GM18868 (cell line): ENCODE results near the gene MAPKAP1.

Experiments used
- ATAC-seq: cut with Tn5 transposase; IDR thresholded peaks from one replicate; pipeline ENCODE4 v1.9.1; 2021; ENCODE audit warnings: mild to moderate bottlenecking, moderate library complexity; ENCODE audit not compliant: unreplicated experiment

Gene MAPKAP1

DNA sequence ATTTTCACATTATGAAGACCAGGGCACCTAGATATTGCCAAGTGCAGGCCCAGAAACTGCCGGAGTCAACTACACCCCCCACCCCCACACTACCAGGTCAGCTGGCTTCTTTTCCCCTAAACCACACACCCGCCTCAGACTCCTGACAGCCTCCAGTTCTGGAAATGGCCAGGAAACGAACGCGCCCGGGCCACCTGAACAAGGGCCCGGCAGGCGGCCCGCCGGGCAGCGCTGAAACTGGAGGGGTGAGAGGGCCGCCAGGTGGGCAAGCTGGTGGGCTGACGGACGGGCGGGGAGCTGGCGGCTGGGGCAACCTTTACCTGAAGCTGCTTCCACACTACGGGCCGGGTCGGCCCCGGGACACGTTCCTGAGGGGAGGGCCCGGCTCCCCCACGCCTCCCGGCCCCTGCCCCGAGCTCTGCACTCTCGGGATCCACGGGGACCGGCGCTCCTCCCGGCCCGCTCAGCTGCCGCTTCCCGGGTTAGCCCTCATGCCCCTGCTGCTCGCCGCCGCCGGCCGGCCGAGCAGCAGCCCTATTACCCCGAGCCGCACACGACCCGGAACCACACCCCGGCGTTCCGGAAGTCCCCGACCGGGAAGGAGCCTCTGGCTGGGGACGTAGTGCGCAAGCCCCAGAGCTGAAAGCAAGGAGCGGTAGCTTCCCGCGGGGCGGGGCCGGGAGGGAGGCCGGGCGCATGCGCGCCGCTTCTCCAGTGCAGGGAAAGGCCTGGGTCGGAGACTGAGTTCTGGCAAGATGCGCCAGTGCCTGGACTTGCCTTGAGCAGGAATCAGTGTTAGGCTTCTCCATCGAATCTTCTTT, at the start of gene MAPKAP1:
Gene MAPKAP1 (minus strand): TSS at position 558 of the 821 bp plus-strand sequence. CDS start 34,634 bp downstream, outside the sequence.
- ATAC-seq: peak; percentile 95

DNA sequence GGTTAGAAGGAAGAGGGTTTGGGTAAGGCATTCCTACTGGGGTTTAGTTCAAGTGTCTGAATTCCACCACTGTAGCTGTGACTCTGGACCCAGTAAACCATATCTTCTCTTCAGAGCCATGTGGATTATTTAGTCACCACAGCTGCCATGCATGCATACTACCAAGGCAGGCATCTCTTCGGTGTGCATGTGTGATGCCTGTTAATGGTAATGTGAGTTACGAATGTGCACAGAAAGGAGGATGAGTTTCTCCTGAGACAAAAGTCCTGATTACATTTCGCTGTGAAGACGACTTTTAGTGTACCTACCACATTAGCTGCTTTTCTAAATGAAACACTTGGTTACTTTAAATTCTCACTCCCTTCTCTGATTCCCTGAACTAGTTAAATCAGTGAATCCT, 49.5 kb upstream of the MAPKAP1 start:
- no peak for ATAC-seq

DNA sequence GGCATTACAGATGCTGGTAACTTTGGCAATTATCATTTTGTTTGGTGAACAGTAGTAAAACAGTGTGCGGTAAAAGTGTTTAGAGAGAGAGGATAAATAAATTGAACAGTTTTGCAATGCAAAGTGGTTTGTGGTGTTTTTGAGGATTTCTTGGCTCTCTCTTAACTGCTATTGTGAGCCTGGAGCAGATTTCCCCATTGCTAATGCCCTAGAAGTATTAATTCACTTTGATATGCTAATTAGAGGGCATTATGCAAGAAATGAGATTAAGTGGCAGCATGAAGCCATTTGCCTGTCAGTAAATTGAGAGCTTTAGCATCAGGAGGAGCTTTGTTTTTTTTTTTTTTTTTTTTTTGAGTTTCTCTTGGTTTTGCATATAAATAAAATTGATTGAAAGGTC, 48.3 kb upstream of the MAPKAP1 start:
- no peak for ATAC-seq

DNA sequence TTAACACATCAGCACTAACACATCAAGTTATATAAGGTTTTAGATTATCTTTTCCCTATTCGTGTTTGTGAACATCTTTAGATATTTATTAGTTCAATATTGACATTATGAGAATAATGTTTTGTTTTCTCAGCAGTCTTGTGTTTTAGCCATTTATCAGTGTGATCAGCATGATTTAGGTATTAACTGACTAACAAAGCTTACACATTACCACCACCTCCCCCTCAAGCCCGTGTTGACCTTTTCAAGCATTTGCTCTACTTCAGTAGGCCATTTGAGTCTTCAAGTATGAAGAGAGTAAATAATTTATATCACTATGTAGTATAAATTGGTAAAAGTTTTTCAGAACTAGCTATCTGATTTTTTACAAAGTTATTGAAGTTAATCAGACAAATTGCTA, 47.1 kb upstream of the MAPKAP1 start:
- ATAC-seq: no peak

DNA sequence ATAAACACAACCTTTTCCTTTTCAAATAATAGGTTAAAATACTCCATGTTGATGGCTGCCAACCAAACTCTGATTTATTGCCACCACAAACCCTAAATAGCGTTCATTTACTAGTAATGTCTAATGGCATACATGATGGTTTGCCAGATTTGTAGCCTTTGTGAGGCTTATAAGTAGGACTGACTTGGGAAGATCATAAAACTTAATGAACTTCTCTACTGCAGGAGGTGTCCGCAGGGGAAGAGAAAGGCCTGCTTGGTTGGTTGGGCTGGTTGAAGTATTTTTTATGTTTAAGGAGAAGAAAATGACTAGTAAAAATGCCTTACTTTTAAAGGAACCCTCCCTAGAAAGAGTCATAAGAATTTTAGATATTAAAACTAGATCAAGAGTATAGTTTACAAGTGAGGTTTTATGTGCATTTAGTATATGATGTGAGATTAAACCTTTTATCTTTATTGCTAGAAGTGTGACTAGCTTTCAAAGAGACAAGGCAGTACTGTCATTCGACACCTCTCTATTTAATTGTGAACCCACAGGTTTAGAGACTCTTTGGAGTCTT, 45.1 kb upstream of the MAPKAP1 start:
- no peak for ATAC-seq

DNA sequence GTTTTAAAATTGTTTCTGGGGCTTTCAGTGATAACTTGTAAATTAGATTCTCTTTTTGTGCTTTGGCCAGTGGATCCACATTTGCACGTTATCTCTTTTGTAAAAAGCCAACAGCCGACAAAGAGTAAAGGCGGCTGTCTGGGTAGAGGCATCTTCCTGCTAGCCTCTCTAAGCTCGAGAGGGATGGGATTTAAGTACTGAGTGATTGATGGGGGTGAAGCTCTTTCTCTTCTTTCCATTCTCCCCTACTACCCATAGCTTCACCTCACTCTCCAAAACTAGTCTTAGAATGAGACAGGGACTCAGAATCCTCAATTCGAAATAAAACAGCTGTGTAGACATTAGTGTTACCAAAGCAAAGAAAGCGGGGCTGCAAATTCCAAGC, 43.6 kb upstream of the MAPKAP1 start:
- no peak for ATAC-seq

DNA sequence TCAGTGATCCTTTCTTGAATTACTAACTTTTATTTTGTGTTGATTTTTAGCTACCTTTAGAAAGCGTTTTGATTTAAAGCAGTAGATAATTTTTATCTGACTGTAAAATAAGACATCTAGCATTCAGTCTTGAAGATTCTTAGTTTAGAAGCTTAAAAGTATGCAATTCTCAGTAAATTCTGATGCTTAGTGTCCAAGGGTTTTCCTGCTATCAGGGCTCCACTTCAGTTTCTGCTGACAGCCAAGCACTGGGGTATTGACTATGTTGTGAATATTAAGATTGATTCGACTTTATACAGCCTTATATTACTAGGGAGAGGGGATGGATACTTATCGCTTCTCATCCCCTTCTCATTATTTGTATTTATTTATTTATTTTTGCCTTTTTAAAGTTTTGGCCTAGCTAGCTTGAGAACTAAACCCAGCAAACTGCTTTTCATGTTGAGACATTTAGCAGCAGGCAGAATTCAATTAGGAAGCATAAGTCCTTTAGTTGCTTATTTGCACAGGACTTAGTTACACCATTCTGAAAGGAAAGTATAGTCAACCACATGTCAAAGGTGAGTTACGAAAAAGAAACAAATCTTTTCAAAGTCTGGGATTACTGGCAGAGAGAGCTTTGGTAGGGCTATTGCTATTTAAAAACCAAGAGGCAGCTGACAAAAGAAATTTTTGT, 43.1 kb upstream of the MAPKAP1 start:
- no peak for ATAC-seq

DNA sequence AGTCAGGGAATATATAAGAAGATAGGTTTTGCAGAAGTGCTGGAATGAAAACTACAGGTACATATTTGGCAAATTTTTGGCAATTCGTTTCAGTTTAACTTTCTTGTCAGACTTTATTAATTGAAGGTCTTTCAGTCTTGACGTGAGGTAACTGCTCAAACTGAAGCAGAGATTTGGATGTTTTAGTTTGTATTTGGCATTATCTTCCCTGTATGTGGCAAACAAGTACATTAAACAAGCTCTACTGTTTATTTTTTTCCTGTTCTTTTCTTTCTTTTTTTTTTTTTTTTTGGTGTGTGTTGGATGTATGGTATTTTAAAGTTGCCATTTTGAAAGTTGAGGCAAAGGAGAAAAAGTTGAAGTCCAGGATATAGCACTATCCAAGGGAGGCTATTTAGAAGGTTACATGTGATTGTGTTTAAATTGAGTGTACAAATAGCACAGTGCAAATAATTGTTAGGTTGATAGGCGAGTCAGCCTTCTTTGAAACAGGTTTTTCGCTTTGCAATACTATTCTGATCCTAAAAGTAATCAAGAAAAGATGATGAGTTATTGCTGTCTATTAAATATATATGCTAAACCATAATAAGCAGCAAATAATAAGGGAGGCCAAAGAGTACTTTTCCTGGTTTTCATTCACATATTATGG, 42.4 kb upstream of the MAPKAP1 start:
- no peak for ATAC-seq

DNA sequence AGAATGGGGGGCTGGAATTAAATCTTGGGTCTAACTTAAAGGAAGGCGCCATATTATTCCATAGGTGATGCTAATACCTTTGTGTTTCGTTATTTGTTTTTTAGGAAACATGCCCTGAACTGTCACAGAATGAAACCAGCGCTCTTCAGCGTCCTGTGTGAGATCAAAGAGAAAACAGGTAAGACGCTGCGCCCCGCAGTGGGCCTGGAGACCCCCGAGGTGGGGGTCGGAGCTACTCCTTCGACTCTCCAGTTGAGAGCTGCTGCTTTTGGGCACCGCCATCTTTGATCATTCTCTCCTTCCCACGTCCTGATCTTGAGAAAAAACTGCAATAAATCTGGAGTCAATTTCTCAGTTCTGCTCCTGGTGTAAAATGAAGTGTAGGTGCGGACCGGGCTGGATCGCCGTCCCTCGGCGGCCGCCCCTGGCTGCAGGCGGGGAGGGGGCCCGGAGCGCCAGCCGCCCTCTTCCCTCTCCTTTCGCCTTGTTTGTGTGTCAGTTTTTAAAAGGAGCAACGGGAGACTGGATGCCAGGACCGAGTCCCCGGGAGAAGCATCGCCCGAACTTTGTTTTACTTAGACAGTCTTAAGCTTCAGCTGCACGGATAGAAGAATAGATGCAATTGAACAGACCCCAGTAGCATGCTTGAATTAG, 41.6 kb upstream of the MAPKAP1 start:
- ATAC-seq: no peak

DNA sequence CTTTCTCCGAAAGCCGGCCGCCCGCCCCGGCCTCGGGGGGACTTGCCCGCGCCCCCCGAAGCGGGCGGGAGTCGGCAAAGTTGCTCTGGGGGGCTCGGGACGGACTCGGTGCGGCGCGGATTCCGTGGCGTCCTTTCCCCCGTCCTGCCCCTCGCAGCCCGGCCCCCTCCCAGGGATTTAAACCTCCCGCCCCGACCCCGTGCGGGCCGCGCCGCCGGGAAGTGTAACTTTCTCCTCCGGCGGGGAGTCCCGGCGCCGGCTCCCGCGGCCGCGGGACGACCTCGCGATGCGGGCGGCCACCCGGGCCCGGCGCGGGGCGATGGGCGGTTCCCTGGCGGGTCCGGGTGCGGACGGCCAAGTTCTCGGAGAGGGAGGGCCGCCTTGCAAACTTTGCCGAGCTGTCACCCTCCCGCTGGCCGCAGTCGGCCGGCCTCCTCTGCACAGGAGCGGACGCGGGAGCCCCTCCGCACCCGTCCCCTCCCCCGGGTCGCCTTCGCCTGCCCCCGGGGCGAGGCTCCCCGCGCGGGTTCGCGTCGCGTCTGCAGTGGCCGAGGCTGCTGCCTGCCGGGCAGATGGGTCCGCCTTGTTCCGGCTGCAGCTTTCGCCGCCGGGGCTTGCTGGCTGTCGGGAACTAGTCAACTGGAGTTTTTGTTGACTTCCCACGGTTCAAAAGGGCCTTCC, 40.9 kb upstream of the MAPKAP1 start:
- ATAC-seq: no peak

DNA sequence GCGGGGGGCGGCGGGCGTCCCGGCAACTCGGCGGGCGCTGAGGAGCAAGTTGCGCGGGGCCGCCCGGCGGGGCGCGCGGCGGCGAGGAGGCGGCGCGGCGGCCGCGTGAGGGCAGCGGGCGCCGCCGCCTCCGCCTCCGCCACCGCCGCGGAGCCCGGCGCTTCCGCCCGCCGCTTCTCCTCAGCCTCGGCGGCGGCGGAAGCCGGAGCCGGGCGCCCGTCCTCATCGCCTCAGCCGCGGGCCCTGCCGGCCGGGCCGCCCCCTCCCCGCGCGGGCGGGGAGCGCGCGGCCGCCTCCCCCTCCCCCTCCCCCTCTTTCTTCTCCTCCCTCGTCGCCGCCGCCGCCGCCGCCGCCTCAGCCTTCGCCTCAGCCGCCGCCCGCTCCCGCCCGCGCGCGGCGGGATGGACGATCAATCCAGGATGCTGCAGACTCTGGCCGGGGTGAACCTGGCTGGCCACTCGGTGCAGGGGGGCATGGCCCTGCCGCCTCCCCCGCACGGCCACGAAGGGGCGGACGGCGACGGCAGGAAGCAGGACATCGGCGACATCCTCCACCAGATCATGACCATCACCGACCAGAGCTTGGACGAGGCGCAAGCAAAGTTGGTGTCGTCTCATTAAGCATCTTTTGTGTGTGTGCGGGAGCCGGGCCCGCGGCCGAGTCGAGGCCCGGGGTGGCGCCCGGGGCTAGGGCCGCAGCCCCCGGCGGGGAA, 40.2 kb upstream of the MAPKAP1 start, which contains the start of gene PBX3:
Gene PBX3 (plus strand): TSS at position 321 of the 712 bp plus-strand sequence.
- peak; percentile 14 for ATAC-seq

DNA sequence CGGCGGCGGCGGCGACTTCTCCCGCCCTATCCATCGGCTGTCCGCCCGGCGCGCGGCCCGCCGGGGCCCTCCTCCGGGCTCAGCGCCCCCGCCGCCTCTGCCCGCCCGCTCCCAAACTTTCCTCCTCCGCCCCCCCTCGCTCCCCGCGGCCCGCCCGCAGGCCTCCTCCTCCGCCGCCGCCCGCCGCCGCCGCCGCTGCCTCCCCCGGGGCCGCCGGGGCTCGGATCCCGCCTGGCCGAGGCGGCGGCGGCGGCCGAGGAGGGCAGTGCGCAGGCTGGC, 39.7 kb upstream of the MAPKAP1 start:
- no peak for ATAC-seq

DNA sequence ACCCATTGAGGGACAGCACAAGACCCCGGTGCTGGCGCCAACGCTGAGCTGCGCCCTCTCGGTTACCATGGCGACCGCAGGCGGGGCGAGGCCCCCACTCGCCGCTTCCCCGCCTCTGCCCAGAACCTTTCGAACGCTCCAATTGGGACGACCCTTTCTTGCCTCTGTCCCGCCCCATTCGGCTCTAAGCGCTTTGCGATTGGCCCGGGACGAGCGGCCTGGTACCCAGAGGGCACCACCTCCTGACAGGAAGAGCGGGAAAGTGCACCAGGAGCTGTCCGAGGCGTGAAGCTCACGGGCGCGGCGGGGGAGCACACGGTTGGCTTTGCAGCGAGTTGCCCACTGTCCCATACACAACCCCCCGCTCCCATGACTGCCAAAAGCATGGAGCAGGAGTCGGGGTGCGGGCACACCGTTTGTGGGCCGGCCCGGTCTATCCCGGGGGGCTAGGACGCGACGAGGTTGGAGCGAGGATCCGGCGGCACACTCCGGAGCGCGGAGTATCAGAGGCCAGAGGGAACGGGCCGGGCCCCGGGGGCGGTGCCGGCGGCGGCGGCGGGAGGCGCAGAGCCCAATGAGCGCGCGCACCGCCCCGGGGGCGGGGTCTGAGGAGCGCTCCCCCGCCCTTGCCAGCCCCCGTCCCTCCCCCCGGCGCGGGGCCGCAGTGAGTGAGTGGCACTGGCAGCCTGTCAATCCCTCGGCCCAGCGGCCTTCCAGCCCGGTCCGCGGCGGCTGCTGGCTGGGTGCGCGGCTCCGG, 39.2 kb upstream of the MAPKAP1 start:
- peak; percentile 73 for ATAC-seq

DNA sequence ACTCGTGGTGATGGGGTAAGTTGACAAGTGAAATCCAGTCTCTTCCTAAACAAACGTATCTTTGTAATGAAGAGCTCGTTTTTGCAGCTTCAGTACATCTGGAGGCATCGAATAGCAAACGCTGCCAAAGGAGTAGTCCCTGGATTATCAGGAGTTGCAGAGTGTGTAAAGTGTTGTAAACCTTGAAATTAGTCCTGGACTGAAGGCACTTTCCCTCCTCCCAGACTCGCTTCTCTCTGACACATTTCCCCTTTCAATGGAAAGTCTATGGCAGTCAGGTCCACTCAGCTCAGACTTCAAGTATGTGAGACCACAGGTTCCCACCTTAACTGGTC, 38.6 kb upstream of the MAPKAP1 start:
- ATAC-seq: no peak

DNA sequence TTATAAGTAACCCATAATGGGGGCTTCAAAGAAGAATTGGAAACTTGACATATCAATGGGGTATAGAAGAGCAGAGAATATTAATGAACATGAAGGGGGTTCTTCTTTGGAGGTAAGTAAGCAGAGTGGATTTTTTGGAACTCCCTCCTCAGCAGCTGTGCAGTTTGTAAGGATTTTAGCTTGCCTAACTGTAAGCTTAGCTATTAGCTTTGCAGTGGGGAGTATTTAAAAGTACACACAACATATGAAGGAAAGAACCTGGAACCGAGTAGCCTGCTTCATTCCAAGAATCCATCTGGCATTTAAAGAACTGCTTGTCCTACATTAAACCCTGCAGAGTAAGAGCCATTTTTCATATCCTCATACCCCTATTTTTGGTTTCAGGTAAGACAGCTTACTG, 38.0 kb upstream of the MAPKAP1 start:
- ATAC-seq: no peak

DNA sequence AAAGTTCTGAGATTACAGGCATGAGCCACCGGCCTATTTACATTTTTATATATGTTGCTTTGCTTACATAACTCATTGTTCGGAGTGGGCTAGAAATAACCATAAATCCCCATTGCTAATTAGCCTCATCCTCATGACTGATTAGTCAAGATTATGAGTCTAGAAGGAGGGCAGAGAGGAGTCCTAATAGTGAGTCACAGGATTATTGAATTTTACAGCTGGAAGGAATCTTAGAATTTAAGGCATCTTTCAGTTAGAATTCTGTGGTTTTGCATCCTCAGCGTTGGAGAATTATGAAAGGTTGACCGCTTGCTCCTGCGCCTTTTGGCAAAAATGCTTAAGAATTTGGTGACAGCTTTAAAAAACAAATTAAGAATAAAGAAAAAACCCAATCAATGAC, 37.6 kb upstream of the MAPKAP1 start:
- ATAC-seq: no peak

DNA sequence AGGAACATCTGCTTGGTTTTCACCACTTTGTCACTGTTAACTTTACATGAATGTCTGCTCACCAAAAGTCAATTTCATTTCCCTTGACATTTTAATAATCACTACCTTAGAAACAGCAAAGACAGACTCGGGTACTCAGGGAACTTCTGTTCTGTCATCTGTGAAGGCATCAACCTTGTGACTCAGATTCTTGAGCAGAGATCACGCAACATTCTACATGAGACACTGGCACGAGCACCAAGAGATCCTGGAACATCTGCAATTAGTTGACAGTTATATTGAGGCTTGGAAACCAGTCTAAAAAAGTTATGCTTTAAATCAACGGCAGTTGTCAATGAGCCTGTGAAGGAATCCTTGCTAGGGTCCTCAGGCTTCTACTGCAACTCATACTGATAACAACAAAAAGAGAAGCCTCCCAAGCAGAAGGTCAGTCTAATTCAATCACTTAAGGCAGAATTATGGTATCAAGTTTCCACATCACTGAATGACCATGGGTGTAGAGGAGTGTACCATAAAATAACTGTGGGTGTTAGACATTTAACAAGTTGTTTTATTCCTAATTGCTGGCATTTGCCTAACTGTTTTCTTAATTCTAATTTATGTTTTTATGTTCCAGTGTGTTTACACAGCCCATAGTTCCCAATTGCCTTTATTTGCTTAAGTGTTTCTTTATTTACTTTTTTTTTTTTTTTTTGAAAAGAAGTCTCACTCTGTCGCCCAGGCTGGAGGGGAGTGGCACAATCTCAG, 36.8 kb upstream of the MAPKAP1 start:
- ATAC-seq: no peak

DNA sequence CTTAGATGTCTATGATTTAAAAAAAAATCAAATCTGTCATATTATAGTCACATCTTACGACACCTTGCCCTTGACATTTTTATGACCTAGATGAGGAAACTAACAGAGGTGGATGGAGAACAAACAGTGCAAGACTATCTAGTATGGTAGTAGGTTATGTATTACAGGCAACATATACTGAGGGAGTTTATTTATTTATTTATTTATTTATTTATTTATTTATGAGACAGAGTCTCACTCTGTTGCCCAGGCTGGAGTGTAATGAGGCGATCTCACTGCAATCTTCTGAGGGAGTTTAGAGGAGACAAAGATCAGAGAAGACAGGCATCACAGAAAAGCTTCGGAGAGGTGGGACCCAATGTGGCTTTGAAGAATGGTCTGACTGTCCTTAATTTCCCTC, 35.6 kb upstream of the MAPKAP1 start:
- ATAC-seq: no peak

DNA sequence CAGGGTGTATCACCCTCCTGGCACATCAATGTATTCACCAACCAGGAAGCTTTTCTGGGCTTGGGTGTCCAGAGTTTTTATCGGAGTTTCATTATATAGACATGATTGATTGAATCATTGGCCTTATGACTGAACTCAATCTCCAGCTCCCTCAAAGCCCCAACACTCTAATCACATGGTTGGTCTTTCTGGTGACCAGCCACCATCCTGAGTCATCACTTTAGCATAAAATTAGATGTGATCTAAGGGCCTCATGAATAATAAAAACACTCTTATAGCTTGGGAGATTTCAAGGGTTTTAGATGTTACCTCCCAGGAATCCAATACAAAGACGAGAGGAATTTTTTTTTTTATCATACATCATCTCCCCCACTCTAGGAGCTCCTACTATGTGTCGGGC, 32.4 kb upstream of the MAPKAP1 start:
- ATAC-seq: no peak
